ENCODE measurements around the gene ABCA7. TPM values are rescaled to one million over a fixed set of nuclear protein-coding genes. Genes with fewer than 3 reads are reported as not detected.

Gene ABCA7
- total and polyA plus RNA-seq, 12 donors, result 2.1 to 109 (median 18.8) TPM

GRCh38 chr19:1091544-1092175 lies 51.8 kb downstream of the ABCA7 start:
- no peak overlapping the region for H3K4me3 ChIP-seq
- H3K27me3 ChIP-seq, result no peaks in the 10 kb centered on the region
- no peak for TF ChIP-seq POLR2A (IDR thresholded peaks at IDR 0.05)
- TF ChIP-seq CTCF (IDR thresholded peaks at IDR 0.05), result no peak
- intact Hi-C loops (cut with DNase I), result no loop called here
- no peak overlapping the region for H3K27ac ChIP-seq
- DNase-seq, result peak in 1 of 7 donors; percentile 16
- WGBS, 4 donors, result 87 to 100% (median 92%) methylated on average over 1 to 27 of the region's 27 CpGs
- H3K4me1 ChIP-seq (replicated peaks in 1 of 2), result peaks cover 13 to 18% of the 10 kb centered on the region in 2 donors
- H3K9me3 ChIP-seq (replicated peaks in 1 of 3), result no peaks in the 10 kb centered on the region
- peaks cover 0 to 50% of the 10 kb centered on the region in 2 donors for H3K36me3 ChIP-seq (replicated peaks in 1 of 2)

- Histone ChIP-seq H3K4me1 (replicated peaks in 1 of 2) (peaks cover 13 to 18% of the 10 kb centered on the region in 2 donors), H3K36me3 (replicated peaks in 1 of 2) (peaks cover 0 to 43% of the 10 kb centered on the region in 2 donors), H3K27ac (no peak overlapping the region), H3K4me3 (no peak overlapping the region), H3K27me3 (no peaks in the 10 kb centered on the region), H3K9me3 (replicated peaks in 1 of 3) (no peaks in the 10 kb centered on the region)
- DNase-seq, result no peak
- TF ChIP-seq POLR2A (IDR thresholded peaks at IDR 0.05), result no peak
- no peak for TF ChIP-seq CTCF (IDR thresholded peaks at IDR 0.05)
- intact Hi-C loops (cut with DNase I), result no loop called here
- WGBS, 4 donors, result 83 to 87% (median 85%) methylated on average over 14 to 15 of the region's 15 CpGs
These were observed 53.4 kb downstream of the ABCA7 start for GRCh38 chr19:1093330-1093729.

GRCh38 chr19:1093811-1094553 lies 54.1 kb downstream of the ABCA7 start:
- Histone ChIP-seq H3K9me3 (replicated peaks in 1 of 3) (no peaks in the 10 kb centered on the region), H3K27ac (no peak overlapping the region), H3K4me1 (replicated peaks in 1 of 2) (peaks cover 14 to 18% of the 10 kb centered on the region in 2 donors), H3K4me3 (peak overlapping the region in 3 of 4 donors; percentile 5 to 81 (median 61)), H3K36me3 (replicated peaks in 1 of 2) (peaks cover 0 to 38% of the 10 kb centered on the region in 2 donors), H3K27me3 (no peaks in the 10 kb centered on the region)
- no peak for TF ChIP-seq CTCF (IDR thresholded peaks at IDR 0.05)
- no peak for TF ChIP-seq POLR2A (IDR thresholded peaks at IDR 0.05)
- WGBS, 4 donors, result 36 to 64% (median 58%) methylated on average over 13 to 32 of the region's 32 CpGs
- intact Hi-C loops (cut with DNase I), result no loop called here
- no peak for DNase-seq

- WGBS, 4 donors, result 0 to 18% (median 0%) methylated on average over 2 to 19 of the region's 19 CpGs
- H3K27ac ChIP-seq, result peak overlapping the region in 3 of 5 donors; percentile 19 to 67 (median 63)
- H3K9me3 ChIP-seq (replicated peaks in 1 of 3), result no peaks in the 10 kb centered on the region
- H3K4me1 ChIP-seq (replicated peaks in 1 of 2), result peaks cover 17 to 20% of the 10 kb centered on the region in 2 donors
- TF ChIP-seq POLR2A (IDR thresholded peaks at IDR 0.05) (no peak), CTCF (IDR thresholded peaks at IDR 0.05) (no peak)
- peaks cover 0 to 31% of the 10 kb centered on the region in 2 donors for H3K36me3 ChIP-seq (replicated peaks in 1 of 2)
- intact Hi-C loops (cut with DNase I), result no loop called here
- DNase-seq, result peak in 1 of 7 donors; percentile 31
- H3K4me3 ChIP-seq, result peak overlapping the region; percentile 5 to 81 (median 56)
- H3K27me3 ChIP-seq, result no peaks in the 10 kb centered on the region
These were observed 54.7 kb downstream of the ABCA7 start for GRCh38 chr19:1094655-1094977.

Measured in adrenal gland (tissue), 12 donors.